ENCODE data around the gene STXBP6. TPM values are rescaled to one million over a fixed set of nuclear protein-coding genes. Genes with fewer than 3 reads are reported as not detected.

STXBP6 gene
- total and polyA plus RNA-seq, 2 of the 13 experiments (the other 11 are each of a cell fraction or from before 2014, with no cell fraction given): 35.3 to 42.8 TPM

DNA sequence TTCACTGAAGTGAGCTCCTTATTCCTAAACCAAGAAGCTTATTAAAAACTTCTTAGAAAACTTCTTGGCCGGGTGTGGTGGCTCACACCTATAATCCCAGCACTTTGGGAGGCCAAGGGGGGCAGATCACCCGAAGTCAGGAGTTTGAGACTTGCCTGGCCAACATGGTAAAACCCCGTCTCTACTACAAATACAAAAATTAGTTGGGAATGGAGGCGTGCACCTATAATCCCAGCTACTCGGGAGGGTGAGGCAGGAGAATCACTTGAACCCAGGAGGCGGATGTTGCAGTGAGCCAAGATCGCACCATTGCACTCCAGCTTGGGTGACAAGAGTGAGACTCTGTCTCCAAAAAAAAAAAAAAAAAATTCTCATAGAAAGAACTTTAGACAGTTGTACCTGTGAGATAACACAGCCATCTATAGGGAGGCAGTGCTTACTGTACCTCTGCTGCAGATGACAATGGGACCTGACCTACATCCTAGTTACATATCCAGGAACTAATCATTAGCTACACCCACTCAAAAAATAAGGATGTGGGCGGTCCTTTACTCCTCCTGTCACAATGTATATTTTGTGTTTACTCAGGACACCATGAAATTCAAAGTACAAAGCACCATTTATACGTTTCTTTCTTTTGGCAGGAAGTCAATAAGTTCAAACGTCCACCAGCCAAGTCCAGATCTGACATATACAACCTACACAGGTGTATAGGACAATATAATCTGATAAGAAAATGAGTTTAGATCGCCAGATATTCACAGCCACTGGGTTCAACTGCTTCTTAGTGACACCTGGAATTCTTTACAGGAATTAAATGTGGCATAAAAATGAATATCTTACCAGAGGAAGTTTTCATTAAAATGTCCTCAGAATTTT is 14.9 kb downstream of the STXBP6 start:
- H2AFZ ChIP-seq (ENCODE audit: low read length): no peak overlapping the region
- no peaks in the 10 kb centered on the region for H4K20me1 ChIP-seq (ENCODE audit: insufficient read depth, low read length)
- no peaks in the 10 kb centered on the region for H3K36me3 ChIP-seq (replicated peaks in 1 of 2; ENCODE audit: control insufficient read depth in 1 of 2, insufficient read depth in 2 of 2, low read length in 2 of 2)
- in situ Hi-C loops (cut with HindIII; ENCODE audit: extremely low pct_ligation_motif_present, low pct_unique_long_range_greater_than_20kb) (no loop called here), intact Hi-C loops (cut with micrococcal nuclease; ENCODE audit: unreplicated experiment) (loop anchor here (1.0 to 5.0 kb wide), 4 partner anchors 58 to 218 kb away; no protein-coding TSS in a partner anchor)
- H3K4me3 ChIP-seq (replicated peaks in 1 of 3; ENCODE audit: insufficient read depth in 1 of 3, low read depth in 2 of 3, low read length in 3 of 3): 0 out of 6 replicates have a peak overlapping the region, but pooled peaks of 1 of the 3 experiments have one; percentile 0
- ChIA-PET CTCF (ENCODE audit: low intra/inter-chr PET ratio, low total read pairs) (interaction anchor here (0.7 to 1.5 kb wide), 2 partner anchors 217 to 300 kb away, joined by 3 to 5 read pairs; no protein-coding TSS in a partner anchor), POLR2A (interaction anchor here (0.7 to 3.7 kb wide), 8 partner anchors 11 to 217 kb away, joined by 4 to 28 read pairs (median 7); partner anchors contain the start of gene STXBP6)
- H3K27ac ChIP-seq (ENCODE audit: extremely low read length, insufficient read depth, low read length): peak overlapping the region; percentile 41
- DNase-seq (ENCODE audit: low spot score) (peak; percentile 99), FAIRE-seq (peak; percentile 62), ATAC-seq (peak; percentile 95)
- peaks cover 61% of the 10 kb centered on the region for H3K4me1 ChIP-seq (ENCODE audit: insufficient read depth, low read length)
- BruUV-seq (replicated peaks): no TSS peak
- no peak overlapping the region for H3K9ac ChIP-seq (ENCODE audit: insufficient read depth, low read depth, low read length)
- H3K4me2 ChIP-seq (ENCODE audit: low read depth, low read length): peak overlapping the region; percentile 25
- H3K9me3 ChIP-seq (ENCODE audit: low read length): no peaks in the 10 kb centered on the region
- H3K79me2 ChIP-seq (ENCODE audit: insufficient read depth, low read length): peaks cover 19% of the 10 kb centered on the region
- WGBS (ENCODE audit: low lambda C conversion rate): 52% methylated on average over 11 of the region's 11 CpGs
- no peaks in the 10 kb centered on the region for H3K27me3 ChIP-seq (ENCODE audit: control insufficient read depth in 1 of 2, insufficient read depth in 2 of 2, low read length in 2 of 2)
- TF ChIP-seq, protein P1, sequence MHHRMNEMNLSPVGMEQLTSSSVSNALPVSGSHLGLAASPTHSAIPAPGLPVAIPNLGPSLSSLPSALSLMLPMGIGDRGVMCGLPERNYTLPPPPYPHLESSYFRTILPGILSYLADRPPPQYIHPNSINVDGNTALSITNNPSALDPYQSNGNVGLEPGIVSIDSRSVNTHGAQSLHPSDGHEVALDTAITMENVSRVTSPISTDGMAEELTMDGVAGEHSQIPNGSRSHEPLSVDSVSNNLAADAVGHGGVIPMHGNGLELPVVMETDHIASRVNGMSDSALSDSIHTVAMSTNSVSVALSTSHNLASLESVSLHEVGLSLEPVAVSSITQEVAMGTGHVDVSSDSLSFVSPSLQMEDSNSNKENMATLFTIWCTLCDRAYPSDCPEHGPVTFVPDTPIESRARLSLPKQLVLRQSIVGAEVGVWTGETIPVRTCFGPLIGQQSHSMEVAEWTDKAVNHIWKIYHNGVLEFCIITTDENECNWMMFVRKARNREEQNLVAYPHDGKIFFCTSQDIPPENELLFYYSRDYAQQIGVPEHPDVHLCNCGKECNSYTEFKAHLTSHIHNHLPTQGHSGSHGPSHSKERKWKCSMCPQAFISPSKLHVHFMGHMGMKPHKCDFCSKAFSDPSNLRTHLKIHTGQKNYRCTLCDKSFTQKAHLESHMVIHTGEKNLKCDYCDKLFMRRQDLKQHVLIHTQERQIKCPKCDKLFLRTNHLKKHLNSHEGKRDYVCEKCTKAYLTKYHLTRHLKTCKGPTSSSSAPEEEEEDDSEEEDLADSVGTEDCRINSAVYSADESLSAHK (CRISPR knock-in tag; IDR thresholded peaks at IDR 0.05; ENCODE audit: borderline replicate concordance): no peak
- TF ChIP-seq RFX5 (IDR thresholded peaks at IDR 0.05; ENCODE audit: low read depth, low read length) (no peak), FLYWCH1 (CRISPR knock-in tag; IDR thresholded peaks at IDR 0.05) (no peak), GATAD1 (CRISPR knock-in tag; IDR thresholded peaks at IDR 0.05) (peak; percentile 35; the same call in 1 of the 2 replicates), ZNF777 (CRISPR knock-in tag; IDR thresholded peaks at IDR 0.05) (no peak)
- TF ChIP-seq, protein P2, sequence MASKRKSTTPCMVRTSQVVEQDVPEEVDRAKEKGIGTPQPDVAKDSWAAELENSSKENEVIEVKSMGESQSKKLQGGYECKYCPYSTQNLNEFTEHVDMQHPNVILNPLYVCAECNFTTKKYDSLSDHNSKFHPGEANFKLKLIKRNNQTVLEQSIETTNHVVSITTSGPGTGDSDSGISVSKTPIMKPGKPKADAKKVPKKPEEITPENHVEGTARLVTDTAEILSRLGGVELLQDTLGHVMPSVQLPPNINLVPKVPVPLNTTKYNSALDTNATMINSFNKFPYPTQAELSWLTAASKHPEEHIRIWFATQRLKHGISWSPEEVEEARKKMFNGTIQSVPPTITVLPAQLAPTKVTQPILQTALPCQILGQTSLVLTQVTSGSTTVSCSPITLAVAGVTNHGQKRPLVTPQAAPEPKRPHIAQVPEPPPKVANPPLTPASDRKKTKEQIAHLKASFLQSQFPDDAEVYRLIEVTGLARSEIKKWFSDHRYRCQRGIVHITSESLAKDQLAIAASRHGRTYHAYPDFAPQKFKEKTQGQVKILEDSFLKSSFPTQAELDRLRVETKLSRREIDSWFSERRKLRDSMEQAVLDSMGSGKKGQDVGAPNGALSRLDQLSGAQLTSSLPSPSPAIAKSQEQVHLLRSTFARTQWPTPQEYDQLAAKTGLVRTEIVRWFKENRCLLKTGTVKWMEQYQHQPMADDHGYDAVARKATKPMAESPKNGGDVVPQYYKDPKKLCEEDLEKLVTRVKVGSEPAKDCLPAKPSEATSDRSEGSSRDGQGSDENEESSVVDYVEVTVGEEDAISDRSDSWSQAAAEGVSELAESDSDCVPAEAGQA (IDR thresholded peaks at IDR 0.05; ENCODE audit: low read depth): peak; percentile 72
- TF ChIP-seq, protein P2 (CRISPR knock-in tag; IDR thresholded peaks at IDR 0.05; ENCODE audit: borderline replicate concordance): no peak
- TF ChIP-seq, protein P3, sequence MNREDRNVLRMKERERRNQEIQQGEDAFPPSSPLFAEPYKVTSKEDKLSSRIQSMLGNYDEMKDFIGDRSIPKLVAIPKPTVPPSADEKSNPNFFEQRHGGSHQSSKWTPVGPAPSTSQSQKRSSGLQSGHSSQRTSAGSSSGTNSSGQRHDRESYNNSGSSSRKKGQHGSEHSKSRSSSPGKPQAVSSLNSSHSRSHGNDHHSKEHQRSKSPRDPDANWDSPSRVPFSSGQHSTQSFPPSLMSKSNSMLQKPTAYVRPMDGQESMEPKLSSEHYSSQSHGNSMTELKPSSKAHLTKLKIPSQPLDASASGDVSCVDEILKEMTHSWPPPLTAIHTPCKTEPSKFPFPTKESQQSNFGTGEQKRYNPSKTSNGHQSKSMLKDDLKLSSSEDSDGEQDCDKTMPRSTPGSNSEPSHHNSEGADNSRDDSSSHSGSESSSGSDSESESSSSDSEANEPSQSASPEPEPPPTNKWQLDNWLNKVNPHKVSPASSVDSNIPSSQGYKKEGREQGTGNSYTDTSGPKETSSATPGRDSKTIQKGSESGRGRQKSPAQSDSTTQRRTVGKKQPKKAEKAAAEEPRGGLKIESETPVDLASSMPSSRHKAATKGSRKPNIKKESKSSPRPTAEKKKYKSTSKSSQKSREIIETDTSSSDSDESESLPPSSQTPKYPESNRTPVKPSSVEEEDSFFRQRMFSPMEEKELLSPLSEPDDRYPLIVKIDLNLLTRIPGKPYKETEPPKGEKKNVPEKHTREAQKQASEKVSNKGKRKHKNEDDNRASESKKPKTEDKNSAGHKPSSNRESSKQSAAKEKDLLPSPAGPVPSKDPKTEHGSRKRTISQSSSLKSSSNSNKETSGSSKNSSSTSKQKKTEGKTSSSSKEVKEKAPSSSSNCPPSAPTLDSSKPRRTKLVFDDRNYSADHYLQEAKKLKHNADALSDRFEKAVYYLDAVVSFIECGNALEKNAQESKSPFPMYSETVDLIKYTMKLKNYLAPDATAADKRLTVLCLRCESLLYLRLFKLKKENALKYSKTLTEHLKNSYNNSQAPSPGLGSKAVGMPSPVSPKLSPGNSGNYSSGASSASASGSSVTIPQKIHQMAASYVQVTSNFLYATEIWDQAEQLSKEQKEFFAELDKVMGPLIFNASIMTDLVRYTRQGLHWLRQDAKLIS (CRISPR knock-in tag; IDR thresholded peaks at IDR 0.05): no peak
- TF ChIP-seq, protein P4, sequence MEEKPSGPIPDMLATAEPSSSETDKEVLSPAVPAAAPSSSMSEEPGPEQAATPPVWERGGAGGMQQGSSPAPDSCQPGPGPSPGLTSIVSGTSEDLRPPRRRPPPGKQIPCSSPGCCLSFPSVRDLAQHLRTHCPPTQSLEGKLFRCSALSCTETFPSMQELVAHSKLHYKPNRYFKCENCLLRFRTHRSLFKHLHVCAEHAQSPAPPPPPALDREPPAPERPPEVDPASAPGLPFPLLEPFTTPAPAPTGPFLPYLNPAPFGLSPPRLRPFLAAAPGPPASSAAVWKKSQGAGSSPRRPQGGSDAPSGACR (CRISPR knock-in tag; IDR thresholded peaks at IDR 0.05): no peak

Data from HepG2 (cell line).